Stimulated activated CD4-positive, alpha-beta T cell treated with anti-CD3 and anti-CD28 coated beads, Interleukin-1b, Interleukin-23, amount 100 ng/mL, for 48 hours (primary cell): ENCODE measurements around the gene COPRS.
"Not testable (repeated sequence)": the region's sequence is repeated elsewhere in the genome, so short reads cannot be mapped to it uniquely, and the experiment has no call there.

Experiments used
- DNase-seq: peaks from one replicate; pipeline ENCODE4 v3.0.0-alpha.2; 2020

The COPRS gene

DNA sequence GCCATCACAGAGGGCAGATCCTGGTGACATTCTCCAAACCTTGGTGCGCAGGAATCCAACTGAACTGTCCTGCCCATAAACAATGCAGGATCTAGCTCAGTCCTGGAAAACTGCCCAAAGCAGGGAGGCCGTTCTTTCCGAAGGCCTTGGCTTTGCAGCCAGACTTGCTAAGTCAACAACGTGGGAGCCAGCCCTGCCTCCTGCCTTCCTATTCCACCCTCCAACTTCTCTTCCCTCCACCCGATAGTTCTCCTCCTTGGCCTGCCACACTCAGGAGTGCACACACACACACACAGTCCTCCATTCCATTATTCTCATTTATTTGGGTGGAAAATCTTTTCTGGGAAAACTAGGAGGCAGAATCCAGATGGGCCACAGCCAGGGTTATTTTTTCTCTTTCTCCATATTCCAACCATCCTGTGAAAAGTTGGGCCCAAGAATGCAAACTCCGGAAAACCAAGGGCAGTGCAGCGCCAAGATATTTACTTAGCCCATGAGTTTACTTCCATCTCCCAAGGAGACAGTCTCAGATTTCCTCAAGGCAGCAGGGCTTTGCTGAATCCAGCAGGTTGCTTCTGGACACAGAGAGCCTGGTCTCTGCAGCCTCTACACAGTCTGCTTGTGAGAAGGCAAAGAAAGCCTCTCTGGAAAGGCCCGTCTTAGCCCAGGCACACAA lies 15.8 kb downstream of the COPRS start:
- DNase-seq = no peak

DNA sequence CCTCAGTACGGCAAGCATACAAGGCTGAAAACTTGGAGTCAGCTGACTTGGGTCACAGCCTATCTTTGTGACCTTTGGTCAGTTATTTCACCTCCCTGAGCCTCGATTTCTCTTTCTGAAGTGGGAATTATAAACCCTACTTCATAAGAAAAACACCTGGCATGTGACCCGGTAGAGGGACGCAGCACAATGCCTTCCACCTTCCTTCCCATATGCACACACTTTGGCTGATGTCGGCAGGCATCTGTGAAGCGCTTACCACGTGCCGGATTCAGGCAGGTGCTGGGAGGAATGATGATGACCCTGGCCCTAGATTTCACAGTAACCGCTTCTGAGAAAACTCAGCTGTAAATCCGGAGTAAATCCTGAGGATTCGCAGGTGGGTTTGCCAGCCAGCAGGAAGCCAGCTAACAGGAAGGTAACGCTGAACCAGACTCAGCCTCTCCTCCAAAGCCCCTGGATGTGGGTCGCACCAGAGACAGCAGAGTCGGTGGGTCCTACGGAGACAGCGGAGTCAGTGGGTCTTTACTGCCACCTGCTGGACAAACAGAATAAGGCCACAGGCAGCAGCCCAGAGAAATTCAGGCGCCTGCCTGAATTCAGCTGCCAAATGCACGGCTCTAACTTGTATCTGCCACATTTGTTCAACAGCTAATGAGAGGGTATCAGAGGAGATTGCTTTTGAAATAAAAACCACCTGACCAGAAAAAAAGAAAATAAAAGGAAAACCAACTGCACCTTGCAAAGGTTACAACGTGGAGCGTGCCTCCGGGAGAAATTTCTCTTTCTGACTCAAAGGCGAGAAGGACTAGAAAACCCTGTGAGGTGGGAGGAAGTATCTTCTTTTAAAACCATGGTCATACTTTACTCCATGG lies 16.6 kb downstream of the COPRS start:
- DNase-seq = peak; percentile 66

DNA sequence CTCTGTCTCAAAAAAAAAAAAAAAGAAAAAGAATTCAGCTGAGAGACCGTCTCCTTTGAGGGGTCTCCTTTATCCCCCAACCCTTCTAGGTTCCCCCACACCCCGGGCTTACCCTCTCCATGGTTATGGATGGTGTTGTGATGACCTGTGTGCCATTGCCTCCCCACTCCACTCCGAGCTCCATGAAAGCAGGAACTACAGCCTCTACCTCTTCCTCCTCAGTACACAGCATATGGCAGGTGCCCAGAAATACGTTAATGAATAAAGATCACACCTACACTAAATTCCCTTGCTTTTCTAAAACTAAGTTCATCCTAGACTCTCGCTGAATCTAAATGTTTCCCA lies 17.2 kb downstream of the COPRS start:
- DNase-seq = no peak

DNA sequence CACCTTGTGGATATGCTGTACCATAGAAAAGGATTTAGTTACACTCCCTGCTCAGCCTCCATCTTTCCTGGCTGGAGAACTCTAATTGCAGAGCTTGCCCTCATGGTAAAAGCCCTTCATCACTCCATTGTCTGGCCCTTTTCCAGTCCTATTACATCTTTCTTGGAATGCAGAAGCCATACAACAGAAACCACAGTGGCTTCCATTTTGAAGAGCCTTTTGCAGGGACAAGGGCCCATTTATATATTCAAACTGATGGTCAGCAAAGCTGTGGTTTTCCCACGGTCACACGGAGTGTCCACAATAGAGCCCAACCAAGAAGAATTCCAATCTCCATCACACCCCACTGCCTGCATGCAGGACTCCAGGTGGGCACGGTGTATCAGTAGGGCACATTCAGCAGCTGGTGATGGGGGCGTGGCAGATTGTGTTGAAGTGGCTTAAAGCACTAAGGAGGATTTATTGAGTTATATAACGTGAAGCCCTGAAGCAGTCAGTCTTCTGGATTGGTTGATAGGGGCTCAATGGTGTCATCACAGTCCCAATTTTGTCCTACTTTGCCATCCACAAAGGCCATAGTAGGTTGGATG lies 20.3 kb downstream of the COPRS start:
- no peak for DNase-seq

DNA sequence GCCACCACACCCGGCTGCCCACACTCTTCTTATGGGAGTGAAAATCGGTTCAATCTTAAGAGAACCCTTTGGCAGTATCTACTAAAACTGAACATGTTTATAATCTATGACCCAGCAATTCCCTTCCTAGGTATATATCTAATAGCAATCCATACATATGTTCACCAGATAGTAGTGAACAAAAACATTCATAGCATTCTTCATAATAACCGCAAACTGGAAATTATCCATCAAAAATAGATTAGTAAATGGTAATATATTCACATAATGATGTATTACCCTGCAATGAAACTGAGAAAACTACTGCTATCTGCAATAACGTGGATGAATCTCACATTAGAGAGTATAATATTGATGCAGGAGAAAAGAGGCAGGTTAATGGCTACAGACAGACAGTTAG lies 23.1 kb downstream of the COPRS start:
- no peak for DNase-seq

DNA sequence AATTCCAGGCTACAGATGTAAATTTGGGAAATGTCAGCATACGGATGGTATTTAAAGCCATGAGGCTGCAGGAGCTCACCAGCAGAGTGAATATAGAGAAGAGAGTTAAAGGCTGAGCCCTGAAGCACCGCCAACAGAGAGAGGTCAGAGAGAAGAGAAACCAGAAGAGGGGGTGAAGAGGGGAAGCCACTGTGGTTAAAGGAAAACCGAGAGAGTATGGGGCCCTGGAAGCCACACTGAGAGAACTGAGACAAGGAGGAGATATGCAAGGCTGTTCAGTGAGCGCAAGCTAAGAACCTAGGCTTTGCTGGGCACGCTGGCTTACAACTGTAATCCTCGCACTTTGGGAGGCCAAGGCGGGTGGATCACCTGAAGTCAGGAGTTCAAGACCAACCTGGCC lies 24.6 kb downstream of the COPRS start:
- DNase-seq = no peak

DNA sequence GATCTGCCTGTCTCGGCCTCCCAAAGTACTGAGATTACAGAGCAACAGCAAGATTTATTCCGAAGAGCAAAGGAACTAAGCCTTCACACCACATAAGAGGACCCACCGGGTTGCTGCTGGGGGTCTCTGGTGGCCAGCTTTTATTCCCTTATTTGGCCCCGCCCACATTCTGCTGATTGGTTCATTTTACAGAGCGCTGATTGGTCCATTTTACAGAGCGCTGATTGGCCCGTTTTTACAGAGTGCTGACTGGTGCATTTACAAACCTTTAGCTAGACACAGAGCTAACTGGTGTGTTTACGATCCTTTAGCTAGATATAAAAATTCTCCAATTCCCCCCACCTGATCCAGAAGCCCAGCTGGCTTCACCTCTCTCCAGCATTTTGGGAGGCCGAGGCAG lies 26.3 kb downstream of the COPRS start:
- no peak for DNase-seq

DNA sequence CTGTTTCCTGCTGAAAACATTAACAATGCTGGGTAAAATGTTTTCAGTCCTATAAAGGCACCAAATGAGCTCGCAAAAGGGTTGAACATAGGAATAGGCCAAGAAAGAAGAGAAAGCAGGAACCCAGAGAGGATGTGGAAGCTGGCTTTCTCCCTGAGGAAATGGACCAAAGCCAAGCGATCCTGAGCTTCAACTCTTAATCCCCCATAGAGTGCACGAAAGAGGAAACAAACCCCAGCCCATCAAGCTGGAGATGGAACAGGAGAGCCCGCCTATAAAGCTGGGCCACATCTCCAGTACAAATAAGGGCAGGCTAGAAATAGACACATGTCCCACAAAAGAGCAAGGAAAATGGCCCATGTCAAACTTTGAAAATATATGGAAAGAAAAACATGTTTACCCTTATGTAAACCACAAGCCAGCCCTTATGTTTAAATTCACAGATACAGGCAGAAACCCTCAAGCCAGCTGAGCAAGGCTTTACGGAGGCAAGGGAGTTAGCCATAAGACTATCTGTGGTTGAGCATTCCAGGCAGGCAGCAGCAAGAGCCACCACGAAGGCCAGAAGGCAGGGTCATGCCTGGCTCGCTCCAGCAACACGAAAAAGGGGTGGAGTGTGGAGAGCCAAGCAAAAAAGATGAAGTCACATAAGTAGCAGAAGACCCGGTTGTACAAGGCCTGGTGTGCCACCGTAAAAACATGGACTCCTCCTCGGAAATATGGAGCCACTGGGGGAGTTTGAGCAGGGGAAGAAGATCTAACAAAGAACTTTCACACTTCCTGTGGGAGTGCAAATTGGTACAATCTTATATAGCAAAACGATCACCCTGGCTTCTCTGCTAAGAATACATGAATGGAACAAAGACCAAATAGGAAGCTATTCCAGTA lies 27.8 kb downstream of the COPRS start:
- DNase-seq = no peak

DNA sequence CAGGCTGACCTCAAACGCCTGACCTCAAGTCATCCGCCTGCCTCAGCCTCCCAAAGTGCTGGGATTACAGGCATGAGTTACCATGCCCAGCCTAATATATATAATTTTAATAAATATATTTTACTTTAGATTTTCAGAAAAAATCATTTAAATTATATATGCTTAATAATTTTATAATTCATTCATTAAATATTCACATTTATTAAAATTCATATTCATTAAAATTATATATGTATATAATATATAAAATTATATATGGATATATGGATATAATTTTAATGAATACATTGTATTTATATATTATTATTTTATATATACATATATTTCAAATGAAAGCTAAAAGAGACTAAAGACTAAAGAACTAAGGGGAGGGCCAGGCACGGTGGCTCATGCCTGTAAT lies 29.4 kb downstream of the COPRS start:
- no peak for DNase-seq

DNA sequence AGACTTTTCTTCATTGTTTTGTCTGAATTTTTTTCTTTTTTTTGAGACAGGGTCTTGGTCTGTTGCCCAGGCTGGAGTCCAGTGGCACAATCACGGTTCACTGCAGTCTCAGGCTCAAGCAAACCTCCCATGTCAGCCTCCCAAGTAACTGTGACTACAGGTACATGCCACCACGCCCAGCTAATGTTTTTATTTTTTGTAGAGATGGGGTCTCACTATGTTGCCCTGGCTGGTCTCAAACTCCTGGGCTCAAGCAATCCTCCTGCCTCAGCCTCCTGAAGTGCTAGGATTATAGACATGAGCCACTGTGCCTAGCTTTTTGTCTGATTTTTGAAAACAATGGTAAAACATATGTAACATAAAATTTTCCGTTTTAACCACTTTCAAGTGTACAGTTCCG lies 30.1 kb downstream of the COPRS start:
- DNase-seq = not testable (repeated sequence)

DNA sequence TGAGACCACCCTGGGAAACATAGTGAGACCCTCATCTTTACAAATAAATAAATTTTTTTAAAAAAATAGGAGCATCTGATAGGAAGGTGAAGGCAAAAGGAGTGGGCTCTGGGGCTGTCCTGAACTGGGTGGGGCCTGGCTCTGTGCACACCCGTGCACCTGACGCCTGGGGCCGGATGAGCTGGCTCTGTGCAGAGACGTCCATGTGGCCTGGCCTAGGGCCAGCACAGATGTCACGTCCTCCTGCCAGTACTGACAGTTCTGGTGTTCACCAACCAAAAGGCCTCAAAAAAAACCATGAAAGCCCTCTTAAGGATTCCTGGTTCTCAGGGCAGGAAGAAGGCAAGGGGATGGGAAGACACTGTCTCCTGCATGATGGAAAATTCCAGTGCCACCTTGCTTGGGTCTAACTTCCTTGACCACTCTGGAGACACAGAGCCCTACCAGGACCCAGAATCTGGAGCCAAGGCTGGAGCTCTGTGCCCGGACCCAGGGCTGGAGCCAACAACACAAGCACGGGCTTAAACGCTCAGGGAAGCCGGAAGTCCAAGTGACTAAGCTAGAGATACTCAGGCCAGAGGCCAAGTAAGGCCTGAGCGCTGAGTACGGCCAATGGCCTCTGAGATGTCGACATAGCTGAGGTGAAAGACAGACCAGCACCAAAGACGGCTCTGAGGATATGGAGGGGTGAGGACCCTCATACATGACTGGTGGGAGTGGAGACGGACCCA lies 32.9 kb downstream of the COPRS start:
- no peak for DNase-seq

DNA sequence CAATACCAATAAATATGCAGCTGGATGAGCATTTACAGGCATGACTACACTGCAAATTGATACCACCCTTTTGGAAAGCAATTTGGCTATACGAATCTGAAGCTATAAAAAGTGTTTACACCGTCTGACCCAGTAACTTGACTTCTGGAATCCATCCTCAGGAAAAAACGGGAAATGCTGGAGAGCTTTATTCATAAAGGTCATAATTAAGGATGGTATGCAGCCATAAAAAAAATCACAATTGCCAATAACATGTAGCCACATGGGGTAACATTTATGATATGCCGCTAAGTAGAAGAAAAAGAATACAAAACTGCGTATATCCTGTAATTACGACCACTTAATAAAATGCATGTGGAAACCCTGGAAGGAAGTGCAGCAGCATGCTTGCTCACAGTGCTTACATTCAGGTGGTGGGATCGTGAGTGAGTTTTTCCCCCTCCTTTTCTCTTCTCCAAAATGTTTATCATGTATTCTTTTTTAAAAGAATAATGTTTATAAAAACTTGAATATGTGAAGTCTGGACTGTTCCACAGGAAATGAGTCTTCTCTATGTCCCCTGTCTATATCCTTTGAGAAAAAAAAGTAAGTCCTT lies 34.2 kb downstream of the COPRS start:
- no peak for DNase-seq

DNA sequence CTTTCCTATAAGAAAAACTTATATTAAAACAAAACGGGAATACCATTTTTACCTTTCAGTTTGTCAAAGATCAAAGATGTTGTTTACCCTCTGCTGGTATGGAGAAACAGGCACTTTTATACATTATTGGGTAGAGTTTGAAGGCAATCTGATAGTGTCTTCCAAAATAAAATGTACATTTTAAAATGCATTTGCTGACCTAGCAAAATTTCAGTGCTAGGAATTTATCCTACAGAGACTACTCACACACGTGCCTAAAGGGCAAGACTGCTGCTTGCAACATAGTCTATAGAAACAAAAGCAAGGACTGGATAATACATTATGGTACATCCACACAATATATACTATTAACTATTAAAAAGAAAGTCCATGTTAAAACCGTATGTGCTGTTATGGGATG lies 36.0 kb downstream of the COPRS start:
- no peak for DNase-seq

DNA sequence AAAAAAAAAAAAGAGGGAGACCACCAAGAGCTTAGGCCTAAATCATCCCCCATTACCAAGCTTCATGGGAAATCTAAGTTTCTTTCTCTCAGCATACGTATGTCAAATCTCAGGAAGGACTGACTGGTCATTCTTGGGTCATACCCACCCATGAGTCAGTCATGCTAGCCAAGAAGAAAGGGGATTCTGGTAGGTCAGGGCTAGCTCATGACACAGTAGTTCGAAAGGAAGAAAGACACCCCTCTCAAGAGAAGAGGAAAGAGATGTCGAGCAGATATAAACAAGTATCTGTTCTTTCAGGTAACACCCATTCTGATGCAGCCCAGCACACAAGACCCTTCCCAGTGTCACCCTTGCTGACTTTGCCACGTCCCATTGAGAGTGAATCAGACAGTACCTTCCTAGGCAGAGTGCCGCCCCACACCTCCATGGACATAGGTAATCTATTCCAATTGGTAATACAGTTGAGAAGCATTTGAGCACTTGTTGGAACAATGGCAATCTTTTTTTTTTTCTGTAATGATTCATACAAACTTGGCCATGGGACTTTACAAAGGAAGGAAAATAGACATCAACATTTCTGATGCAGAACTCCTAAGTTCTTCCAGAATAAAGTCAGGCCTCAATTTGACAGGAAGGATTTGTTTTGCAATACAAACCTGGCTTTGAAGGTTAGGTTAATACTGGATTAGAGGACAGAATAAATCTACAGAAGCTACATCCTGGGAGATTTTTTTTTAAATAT lies 38.2 kb downstream of the COPRS start:
- DNase-seq = no peak

DNA sequence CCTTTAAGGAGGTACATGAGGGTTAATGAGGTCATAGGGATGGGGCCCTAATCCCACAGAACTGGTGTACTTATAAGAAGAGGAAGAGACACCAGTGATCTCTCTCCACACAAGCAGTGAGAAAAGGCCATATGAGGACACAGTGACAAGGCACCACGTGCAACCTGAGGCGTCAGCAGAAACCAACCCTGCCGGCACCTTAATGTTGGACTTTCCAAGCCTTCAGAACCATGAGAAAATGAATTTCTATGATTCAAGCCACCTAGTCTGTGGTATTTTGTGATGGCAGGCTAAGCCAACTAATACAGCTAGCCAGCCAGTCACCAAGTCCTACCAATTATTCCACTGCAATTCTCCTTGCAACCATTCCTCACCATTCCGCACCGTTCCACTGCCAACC lies 39.5 kb downstream of the COPRS start:
- DNase-seq = no peak

DNA sequence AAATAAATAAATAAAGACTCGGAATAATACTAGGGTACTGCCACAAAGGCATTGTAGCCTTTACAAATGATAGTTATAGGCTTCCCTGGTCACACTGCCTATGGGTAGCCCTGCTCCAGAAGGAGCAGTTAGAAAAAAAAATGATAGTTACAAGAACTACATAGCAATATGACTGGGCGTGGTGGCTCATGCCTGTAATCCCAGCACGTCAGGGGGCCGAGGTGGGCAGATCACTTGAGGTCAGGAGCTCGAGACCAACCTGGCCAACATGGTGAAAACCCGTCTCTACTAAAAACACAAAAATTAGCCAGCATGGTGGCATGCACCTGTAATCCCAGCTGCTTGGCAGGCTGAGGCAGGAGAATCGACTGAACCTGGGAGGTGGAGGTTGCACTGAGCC lies 40.2 kb downstream of the COPRS start:
- not testable (repeated sequence) for DNase-seq

DNA sequence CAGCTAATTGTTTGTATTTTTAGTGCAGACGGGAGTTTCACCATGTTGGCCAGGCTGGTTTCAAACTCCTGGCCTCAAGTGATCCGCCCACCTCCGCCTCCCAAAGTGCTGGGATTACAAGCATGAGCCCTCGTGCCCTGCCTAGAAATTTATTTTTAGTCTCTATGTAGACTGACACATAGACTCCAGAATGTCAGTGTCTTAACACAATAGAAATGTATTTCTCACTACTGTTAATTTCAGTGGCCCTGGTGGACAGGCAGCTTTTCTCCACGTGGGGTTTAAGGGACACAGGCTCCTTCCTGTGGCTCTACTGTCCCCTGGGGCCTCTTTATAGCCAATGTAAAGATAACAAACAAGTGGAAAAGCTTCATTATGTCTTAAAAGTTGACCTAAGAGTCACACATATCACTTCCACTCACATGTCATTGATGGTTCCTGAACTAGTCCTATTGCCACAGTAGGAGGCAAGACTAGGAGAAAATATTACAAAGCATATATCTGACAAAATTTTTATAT lies 43.8 kb downstream of the COPRS start:
- DNase-seq = no peak

DNA sequence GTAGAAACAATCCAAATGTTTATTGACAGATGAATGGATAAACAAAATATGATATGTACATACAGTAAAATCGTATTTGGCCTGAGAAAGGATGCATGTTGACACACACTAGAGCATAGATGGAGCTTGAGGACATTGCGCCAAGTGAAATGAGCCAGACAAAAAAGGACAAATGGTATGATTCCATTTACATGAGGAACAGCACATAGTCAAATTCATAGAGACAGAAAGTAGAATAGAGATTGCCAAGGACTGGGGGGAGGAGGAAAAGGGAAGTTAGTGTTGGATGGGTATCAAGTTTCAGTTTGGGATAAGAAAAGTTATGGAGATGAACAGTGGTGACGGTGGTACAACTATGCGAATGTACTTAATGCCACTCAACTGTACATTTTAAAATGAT lies 47.9 kb downstream of the COPRS start:
- DNase-seq = no peak

DNA sequence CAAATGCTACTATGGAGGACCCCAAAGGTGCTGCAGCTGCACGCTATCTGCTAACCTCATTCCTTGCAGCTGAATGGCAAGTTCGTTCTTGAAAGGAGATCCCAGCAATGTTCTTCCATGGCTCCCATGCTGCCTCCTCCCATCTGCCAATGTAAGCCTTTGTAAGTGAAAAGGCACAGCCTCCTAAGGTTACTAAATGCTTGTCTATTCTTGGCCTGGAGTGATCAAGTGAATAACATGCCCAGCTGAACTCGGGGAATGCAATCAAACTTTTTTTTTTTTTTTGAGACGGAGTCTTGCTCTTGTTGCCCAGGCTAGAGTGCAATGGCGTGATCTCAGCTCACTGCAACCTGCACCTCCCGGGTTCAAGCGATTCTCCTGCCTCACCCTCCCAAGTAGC lies 49.2 kb downstream of the COPRS start:
- DNase-seq = not testable (repeated sequence)

DNA sequence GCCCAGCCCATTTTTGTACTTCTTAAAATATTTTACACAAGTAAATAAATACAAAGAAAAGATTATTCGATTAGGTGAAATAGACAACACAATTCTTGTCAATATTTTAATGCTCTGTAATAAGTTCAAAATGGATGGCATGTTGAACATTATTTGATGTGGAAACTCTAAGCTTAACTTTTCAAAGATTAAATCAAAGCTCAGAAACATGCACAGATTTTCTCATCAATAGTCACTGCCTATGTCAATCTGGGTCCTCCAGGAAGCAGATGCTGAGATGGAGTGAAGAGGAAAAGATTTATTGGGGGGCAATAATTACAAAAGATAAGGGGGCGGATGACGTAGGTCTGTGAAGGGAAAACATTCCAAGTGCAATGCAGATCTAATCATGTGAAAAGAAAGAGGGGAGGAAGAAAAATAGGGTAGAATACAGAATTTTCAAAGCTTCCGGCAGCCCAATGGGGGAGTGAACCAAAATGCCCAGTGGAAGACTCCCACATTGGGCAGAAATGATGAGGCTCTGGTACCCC lies 50.5 kb downstream of the COPRS start:
- no peak for DNase-seq

DNA sequence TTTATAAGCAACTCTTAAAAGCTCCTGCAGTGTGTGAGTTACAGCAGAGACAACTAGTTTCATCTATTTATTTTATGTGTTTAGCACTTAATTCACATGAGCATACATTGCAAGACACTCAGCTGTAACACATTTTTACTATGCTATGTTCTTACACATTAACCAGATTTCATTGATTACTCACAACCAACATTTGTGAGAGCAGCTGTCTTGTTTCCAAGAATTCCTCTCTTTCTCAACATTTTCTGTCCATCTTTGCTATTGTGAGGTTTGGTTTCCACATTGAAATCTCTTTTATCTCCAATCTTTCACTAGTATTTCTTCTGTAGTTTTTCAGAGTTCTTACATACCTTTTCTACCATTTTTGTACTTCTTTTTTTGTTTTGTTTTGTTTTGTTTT lies 51.2 kb downstream of the COPRS start:
- no peak for DNase-seq
